HCT116 (cell line): Measurements from ENCODE around the gene MEIS2.

Experiments
- CTCF ChIP-seq, 3 experiments: fragments of 200-600 bp in 1 of 3; sonication (generic) in 1 of 3; IDR thresholded peaks in 2 of 3; conservative IDR thresholded peaks in 1 of 3; 2 replicates each; pipeline ENCODE4 v1.5.1; 2012 to 2017; ENCODE audit warnings: low read depth in 2 of 3, low read length in 2 of 3, antibody characterized with exemption in 1 of 3, borderline replicate concordance in 1 of 3, control low read depth in 1 of 3, mild to moderate bottlenecking in 1 of 3, mixed read lengths in 1 of 3, mixed run types in 1 of 3, moderate library complexity in 1 of 3; ENCODE audit not compliant: insufficient read depth in 1 of 3
- EZH2 ChIP-seq: fragments of 200-600 bp; sonication (generic); IDR thresholded peaks from 2 replicates; pipeline ENCODE4 v1.6.1; 2017; ENCODE audit warnings: antibody characterized with exemption, mixed run types
- JUND ChIP-seq: IDR thresholded peaks from 2 replicates; pipeline ENCODE4 v1.6.1; 2012

- TF ChIP-seq JUND: no peak
- no peak for TF ChIP-seq CTCF (IDR thresholded peaks at IDR 0.05 in 2 of 3, conservative IDR thresholded peaks at IDR 0.05 in 1 of 3; ENCODE audit: borderline replicate concordance in 1 of 3, insufficient read depth in 1 of 3, low read depth in 2 of 3, low read length in 2 of 3)
- no peak for TF ChIP-seq EZH2
These were observed 141.7 kb downstream of the MEIS2 start for GRCh38 chr15:36958606-36959005.
